GM21529 (cell line): ENCODE data around the gene ITGA8.
"Not testable (repeated sequence)": the region's sequence is repeated elsewhere in the genome, so short reads cannot be mapped to it uniquely, and the experiment has no call there.

ENCODE experiments used
- ATAC-seq: cut with Tn5 transposase; IDR thresholded peaks from one replicate; pipeline ENCODE4 v1.9.1; 2021; ENCODE audit not compliant: unreplicated experiment

The ITGA8 gene

GRCh38 chr10:15690031-15690430 is 29.7 kb downstream of the ITGA8 start:
- no peak for ATAC-seq

GRCh38 chr10:15684768-15685167 is 35.0 kb downstream of the ITGA8 start:
- ATAC-seq = no peak

- ATAC-seq = no peak
Observed at GRCh38 chr10:15681076-15681475, 38.6 kb downstream of the ITGA8 start.

GRCh38 chr10:15678851-15679250 is 40.9 kb downstream of the ITGA8 start:
- ATAC-seq = no peak

GRCh38 chr10:15672469-15672868 is 47.3 kb downstream of the ITGA8 start:
- ATAC-seq = no peak

GRCh38 chr10:15670880-15671279 is 48.8 kb downstream of the ITGA8 start:
- no peak for ATAC-seq

GRCh38 chr10:15661574-15661973 is 58.1 kb downstream of the ITGA8 start:
- no peak for ATAC-seq

- ATAC-seq = no peak
Observed at GRCh38 chr10:15660990-15661389, 58.7 kb downstream of the ITGA8 start.

GRCh38 chr10:15658069-15658702 is 61.5 kb downstream of the ITGA8 start:
- no peak for ATAC-seq

- ATAC-seq = no peak
Observed at GRCh38 chr10:15652757-15653156, 67.0 kb downstream of the ITGA8 start.

GRCh38 chr10:15652117-15652516 is 67.6 kb downstream of the ITGA8 start:
- ATAC-seq = no peak

GRCh38 chr10:15651175-15651574 is 68.5 kb downstream of the ITGA8 start:
- no peak for ATAC-seq

- no peak for ATAC-seq
Observed at GRCh38 chr10:15642095-15642494, 77.6 kb downstream of the ITGA8 start.

GRCh38 chr10:15640536-15641085 is 79.1 kb downstream of the ITGA8 start:
- no peak for ATAC-seq

- ATAC-seq = no peak
Observed at GRCh38 chr10:15636446-15636845, 83.3 kb downstream of the ITGA8 start.

GRCh38 chr10:15632456-15633091 is 87.1 kb downstream of the ITGA8 start:
- ATAC-seq = no peak

GRCh38 chr10:15631205-15631604 is 88.5 kb downstream of the ITGA8 start:
- ATAC-seq = not testable (repeated sequence)

- ATAC-seq = no peak
Observed at GRCh38 chr10:15630353-15630752, 89.4 kb downstream of the ITGA8 start.

- no peak for ATAC-seq
Observed at GRCh38 chr10:15627617-15628196, 92.0 kb downstream of the ITGA8 start.

GRCh38 chr10:15626937-15627336 is 92.8 kb downstream of the ITGA8 start:
- ATAC-seq = no peak

- ATAC-seq = no peak
Observed at GRCh38 chr10:15625261-15625660, 94.5 kb downstream of the ITGA8 start.
